Suprapubic skin (tissue), 3 donors: Measurements from ENCODE around the gene KCNK18.

Source experiments
- CTCF ChIP-seq, 2 donors: fragments of 200-600 bp in 1 of 2; fragments of 450-650 bp in 1 of 2; sonication (generic) in 1 of 2; IDR thresholded peaks; one replicate each; pipeline ENCODE4 v1.5.1; 2016 to 2019; ENCODE audit warnings: antibody characterized with exemption in 2 of 2, mild to moderate bottlenecking in 1 of 2, moderate library complexity in 1 of 2
- POLR2AphosphoS5 ChIP-seq, 3 donors: sonication (generic); formaldehyde crosslinking; IDR thresholded peaks; one replicate each; pipeline ENCODE4 v1.6.1; 2017; ENCODE audit warnings: antibody characterized with exemption in 3 of 3

- TF ChIP-seq CTCF (IDR thresholded peaks at IDR 0.05) (no peak), POLR2AphosphoS5 (IDR thresholded peaks at IDR 0.05) (no peak)
These were observed 25.8 kb downstream of the KCNK18 start for GRCh38 chr10:117222976-117223692.
